ENCODE measurements around the gene SLC8A1.

DNA sequence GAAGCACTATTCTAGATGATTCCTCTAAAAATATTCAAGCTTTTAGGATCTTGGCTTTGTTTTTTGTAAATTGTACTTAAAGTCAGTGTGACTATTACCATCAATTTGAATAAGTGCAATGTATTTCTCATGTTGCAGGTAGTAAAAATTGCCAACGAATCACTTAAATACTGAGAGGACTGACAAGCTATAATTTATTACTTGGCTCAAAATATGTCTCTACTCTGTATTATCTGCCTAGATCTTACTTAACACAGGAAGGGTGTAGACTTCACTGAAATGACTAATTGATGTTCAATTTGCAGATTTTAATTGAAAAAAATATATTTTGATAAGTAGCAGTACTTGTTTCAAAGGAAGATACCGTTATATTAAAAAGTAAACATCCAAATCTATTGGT, 202.3 kb downstream of the SLC8A1 start:
- TF ChIP-seq, protein P1, sequence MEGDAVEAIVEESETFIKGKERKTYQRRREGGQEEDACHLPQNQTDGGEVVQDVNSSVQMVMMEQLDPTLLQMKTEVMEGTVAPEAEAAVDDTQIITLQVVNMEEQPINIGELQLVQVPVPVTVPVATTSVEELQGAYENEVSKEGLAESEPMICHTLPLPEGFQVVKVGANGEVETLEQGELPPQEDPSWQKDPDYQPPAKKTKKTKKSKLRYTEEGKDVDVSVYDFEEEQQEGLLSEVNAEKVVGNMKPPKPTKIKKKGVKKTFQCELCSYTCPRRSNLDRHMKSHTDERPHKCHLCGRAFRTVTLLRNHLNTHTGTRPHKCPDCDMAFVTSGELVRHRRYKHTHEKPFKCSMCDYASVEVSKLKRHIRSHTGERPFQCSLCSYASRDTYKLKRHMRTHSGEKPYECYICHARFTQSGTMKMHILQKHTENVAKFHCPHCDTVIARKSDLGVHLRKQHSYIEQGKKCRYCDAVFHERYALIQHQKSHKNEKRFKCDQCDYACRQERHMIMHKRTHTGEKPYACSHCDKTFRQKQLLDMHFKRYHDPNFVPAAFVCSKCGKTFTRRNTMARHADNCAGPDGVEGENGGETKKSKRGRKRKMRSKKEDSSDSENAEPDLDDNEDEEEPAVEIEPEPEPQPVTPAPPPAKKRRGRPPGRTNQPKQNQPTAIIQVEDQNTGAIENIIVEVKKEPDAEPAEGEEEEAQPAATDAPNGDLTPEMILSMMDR (conservative IDR thresholded peaks at IDR 0.05 in 1 of 2, IDR thresholded peaks at IDR 0.05 in 1 of 2; ENCODE audit: low read depth in 1 of 2, low read length in 2 of 2) = no peak
- no peak for TF ChIP-seq EZH2 (IDR thresholded peaks at IDR 0.05; ENCODE audit: low read length, missing control alignments)
